HG03442 (cell line): ENCODE measurements around the gene TLR4.

Experiments
- ATAC-seq: cut with Tn5 transposase; IDR thresholded peaks from one replicate; pipeline ENCODE4 v1.9.1; 2021; ENCODE audit warnings: mild to moderate bottlenecking, moderate library complexity; ENCODE audit not compliant: unreplicated experiment

Gene TLR4

GRCh38 chr9:117704024-117704575, at the start of gene TLR4:
TLR4 (plus strand) TSS chr9:117704403; CDS start chr9:117704473, 70 bp downstream.
- ATAC-seq: peak; percentile 99

- no peak for ATAC-seq
Measured at GRCh38 chr9:117656002-117656401, 48.2 kb upstream of the TLR4 start.

- ATAC-seq: no peak
Measured at GRCh38 chr9:117662651-117663050, 41.6 kb upstream of the TLR4 start.

GRCh38 chr9:117664419-117664818, 39.8 kb upstream of the TLR4 start:
- ATAC-seq: no peak

GRCh38 chr9:117665601-117666385, 38.4 kb upstream of the TLR4 start:
- ATAC-seq: no peak

- ATAC-seq: no peak
Measured at GRCh38 chr9:117671468-117671867, 32.7 kb upstream of the TLR4 start.

GRCh38 chr9:117672369-117672768, 31.8 kb upstream of the TLR4 start:
- ATAC-seq: no peak

GRCh38 chr9:117677572-117677971, 26.6 kb upstream of the TLR4 start:
- no peak for ATAC-seq

GRCh38 chr9:117678871-117679270, 25.3 kb upstream of the TLR4 start:
- ATAC-seq: no peak

- ATAC-seq: no peak
Measured at GRCh38 chr9:117679416-117679815, 24.8 kb upstream of the TLR4 start.

GRCh38 chr9:117681888-117682287, 22.3 kb upstream of the TLR4 start:
- no peak for ATAC-seq

- peak; percentile 89 for ATAC-seq
Measured at GRCh38 chr9:117682955-117683710, 21.1 kb upstream of the TLR4 start.

- no peak for ATAC-seq
Measured at GRCh38 chr9:117687532-117687931, 16.7 kb upstream of the TLR4 start.

- ATAC-seq: no peak
Measured at GRCh38 chr9:117691367-117691766, 12.8 kb upstream of the TLR4 start.

GRCh38 chr9:117696154-117696553, 8.0 kb upstream of the TLR4 start:
- no peak for ATAC-seq

GRCh38 chr9:117697046-117697445, 7.2 kb upstream of the TLR4 start:
- no peak for ATAC-seq

GRCh38 chr9:117703537-117703936, 666 bp upstream of the TLR4 start:
- ATAC-seq: no peak

GRCh38 chr9:117704597-117704996, 394 bp downstream of the TLR4 start:
- ATAC-seq: no peak

- ATAC-seq: no peak
Measured at GRCh38 chr9:117705386-117705785, 1.2 kb downstream of the TLR4 start.

- ATAC-seq: no peak
Measured at GRCh38 chr9:117706421-117707116, 2.4 kb downstream of the TLR4 start.

GRCh38 chr9:117707561-117707960, 3.4 kb downstream of the TLR4 start:
- no peak for ATAC-seq
